ENCODE measurements around the gene KIFAP3.

- TF ChIP-seq FOXP2 (optimal IDR thresholded peaks at IDR 0.05; ENCODE audit: control extremely low read depth, extremely low read length, insufficient read depth) (no peak), POLR2AphosphoS5 (IDR thresholded peaks at IDR 0.05; ENCODE audit: borderline replicate concordance, low read depth, low read length) (no peak)
These were observed 189.3 kb downstream of the KIFAP3 start for GRCh38 chr1:169885207-169885606.
